Liver (tissue), 3 donors: Measurements from ENCODE around the gene CAPRIN1.

Experiments used
- FOXA2 ChIP-seq: IDR thresholded peaks from 2 replicates; pipeline ENCODE4 v1.6.1; 2016; ENCODE audit warnings: antibody characterized with exemption
- HNF4A ChIP-seq, 2 donors: conservative IDR thresholded peaks; 2 replicates each; pipeline ENCODE4 v1.6.1; 2016; ENCODE audit warnings: antibody characterized with exemption in 2 of 2, mild to moderate bottlenecking in 2 of 2
- JUND ChIP-seq, 2 donors: IDR thresholded peaks; 2 replicates each; pipeline ENCODE4 v1.6.1; 2016; ENCODE audit warnings: antibody characterized with exemption in 2 of 2
- RAD21 ChIP-seq, 2 donors: IDR thresholded peaks; 2 replicates each; pipeline ENCODE4 v1.6.1; 2016; ENCODE audit warnings: antibody characterized with exemption in 2 of 2, mild to moderate bottlenecking in 2 of 2
- SP1 ChIP-seq: IDR thresholded peaks from 2 replicates; pipeline ENCODE4 v1.6.1; 2018; ENCODE audit warnings: antibody characterized with exemption, mild to moderate bottlenecking
- TAF1 ChIP-seq: conservative IDR thresholded peaks from 2 replicates; pipeline ENCODE4 v1.6.1; 2016; ENCODE audit warnings: antibody characterized with exemption, mild to moderate bottlenecking
- YY1 ChIP-seq: IDR thresholded peaks from 2 replicates; pipeline ENCODE4 v1.6.1; 2016; ENCODE audit warnings: antibody characterized with exemption, mild to moderate bottlenecking
- TF ChIP-seq, protein P1 (sequence below): fragments of 150-350 bp; IDR thresholded peaks from 2 replicates; pipeline ENCODE4 v1.5.1; 2017; ENCODE audit warnings: improper control_type of control experiment, low read depth, low read length; ENCODE audit not compliant: missing input control
- TF ChIP-seq, protein P2 (sequence below): IDR thresholded peaks from 2 replicates; pipeline ENCODE4 v1.6.1; 2016; ENCODE audit warnings: antibody characterized with exemption, mild to moderate bottlenecking
- TF ChIP-seq, protein P3 (sequence below): IDR thresholded peaks from 2 replicates; pipeline ENCODE4 v1.6.1; 2016; ENCODE audit warnings: antibody characterized with exemption
- TF ChIP-seq, protein P4 (sequence below): IDR thresholded peaks from 2 replicates; pipeline ENCODE4 v1.6.1; 2016; ENCODE audit warnings: antibody characterized with exemption
- donor health status: healthy.
- donor health status: healthy.

DNA sequence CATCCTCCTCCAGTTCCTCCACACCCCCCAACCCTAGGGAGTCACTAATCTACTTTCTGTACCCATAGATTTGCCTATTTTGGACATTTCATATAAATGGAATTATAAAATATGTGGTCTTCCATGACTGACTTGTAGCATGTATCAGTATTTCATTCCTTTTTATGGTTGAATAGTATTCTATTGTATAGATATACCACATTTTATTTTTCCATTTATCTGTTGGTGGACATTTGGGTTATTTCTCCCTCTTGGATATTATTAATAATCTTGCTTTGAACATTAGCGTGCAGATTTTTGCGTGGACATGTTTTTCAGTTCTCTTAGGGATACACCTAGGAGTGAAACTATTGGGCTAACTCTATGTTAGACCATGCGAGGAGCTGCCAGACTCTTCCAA is 77.3 kb downstream of the CAPRIN1 start:
- TF ChIP-seq, protein P1, sequence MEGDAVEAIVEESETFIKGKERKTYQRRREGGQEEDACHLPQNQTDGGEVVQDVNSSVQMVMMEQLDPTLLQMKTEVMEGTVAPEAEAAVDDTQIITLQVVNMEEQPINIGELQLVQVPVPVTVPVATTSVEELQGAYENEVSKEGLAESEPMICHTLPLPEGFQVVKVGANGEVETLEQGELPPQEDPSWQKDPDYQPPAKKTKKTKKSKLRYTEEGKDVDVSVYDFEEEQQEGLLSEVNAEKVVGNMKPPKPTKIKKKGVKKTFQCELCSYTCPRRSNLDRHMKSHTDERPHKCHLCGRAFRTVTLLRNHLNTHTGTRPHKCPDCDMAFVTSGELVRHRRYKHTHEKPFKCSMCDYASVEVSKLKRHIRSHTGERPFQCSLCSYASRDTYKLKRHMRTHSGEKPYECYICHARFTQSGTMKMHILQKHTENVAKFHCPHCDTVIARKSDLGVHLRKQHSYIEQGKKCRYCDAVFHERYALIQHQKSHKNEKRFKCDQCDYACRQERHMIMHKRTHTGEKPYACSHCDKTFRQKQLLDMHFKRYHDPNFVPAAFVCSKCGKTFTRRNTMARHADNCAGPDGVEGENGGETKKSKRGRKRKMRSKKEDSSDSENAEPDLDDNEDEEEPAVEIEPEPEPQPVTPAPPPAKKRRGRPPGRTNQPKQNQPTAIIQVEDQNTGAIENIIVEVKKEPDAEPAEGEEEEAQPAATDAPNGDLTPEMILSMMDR: no peak
- TF ChIP-seq SP1: no peak
- TF ChIP-seq, protein P2, sequence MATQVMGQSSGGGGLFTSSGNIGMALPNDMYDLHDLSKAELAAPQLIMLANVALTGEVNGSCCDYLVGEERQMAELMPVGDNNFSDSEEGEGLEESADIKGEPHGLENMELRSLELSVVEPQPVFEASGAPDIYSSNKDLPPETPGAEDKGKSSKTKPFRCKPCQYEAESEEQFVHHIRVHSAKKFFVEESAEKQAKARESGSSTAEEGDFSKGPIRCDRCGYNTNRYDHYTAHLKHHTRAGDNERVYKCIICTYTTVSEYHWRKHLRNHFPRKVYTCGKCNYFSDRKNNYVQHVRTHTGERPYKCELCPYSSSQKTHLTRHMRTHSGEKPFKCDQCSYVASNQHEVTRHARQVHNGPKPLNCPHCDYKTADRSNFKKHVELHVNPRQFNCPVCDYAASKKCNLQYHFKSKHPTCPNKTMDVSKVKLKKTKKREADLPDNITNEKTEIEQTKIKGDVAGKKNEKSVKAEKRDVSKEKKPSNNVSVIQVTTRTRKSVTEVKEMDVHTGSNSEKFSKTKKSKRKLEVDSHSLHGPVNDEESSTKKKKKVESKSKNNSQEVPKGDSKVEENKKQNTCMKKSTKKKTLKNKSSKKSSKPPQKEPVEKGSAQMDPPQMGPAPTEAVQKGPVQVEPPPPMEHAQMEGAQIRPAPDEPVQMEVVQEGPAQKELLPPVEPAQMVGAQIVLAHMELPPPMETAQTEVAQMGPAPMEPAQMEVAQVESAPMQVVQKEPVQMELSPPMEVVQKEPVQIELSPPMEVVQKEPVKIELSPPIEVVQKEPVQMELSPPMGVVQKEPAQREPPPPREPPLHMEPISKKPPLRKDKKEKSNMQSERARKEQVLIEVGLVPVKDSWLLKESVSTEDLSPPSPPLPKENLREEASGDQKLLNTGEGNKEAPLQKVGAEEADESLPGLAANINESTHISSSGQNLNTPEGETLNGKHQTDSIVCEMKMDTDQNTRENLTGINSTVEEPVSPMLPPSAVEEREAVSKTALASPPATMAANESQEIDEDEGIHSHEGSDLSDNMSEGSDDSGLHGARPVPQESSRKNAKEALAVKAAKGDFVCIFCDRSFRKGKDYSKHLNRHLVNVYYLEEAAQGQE: no peak
- TF ChIP-seq, protein P3, sequence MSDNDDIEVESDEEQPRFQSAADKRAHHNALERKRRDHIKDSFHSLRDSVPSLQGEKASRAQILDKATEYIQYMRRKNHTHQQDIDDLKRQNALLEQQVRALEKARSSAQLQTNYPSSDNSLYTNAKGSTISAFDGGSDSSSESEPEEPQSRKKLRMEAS: no peak
- no peak for TF ChIP-seq JUND (IDR thresholded peaks at IDR 0.05)
- TF ChIP-seq, protein P4, sequence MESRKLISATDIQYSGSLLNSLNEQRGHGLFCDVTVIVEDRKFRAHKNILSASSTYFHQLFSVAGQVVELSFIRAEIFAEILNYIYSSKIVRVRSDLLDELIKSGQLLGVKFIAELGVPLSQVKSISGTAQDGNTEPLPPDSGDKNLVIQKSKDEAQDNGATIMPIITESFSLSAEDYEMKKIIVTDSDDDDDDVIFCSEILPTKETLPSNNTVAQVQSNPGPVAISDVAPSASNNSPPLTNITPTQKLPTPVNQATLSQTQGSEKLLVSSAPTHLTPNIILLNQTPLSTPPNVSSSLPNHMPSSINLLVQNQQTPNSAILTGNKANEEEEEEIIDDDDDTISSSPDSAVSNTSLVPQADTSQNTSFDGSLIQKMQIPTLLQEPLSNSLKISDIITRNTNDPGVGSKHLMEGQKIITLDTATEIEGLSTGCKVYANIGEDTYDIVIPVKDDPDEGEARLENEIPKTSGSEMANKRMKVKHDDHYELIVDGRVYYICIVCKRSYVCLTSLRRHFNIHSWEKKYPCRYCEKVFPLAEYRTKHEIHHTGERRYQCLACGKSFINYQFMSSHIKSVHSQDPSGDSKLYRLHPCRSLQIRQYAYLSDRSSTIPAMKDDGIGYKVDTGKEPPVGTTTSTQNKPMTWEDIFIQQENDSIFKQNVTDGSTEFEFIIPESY: no peak
- no peak for TF ChIP-seq FOXA2
- TF ChIP-seq RAD21 (IDR thresholded peaks at IDR 0.05): no peak
- TF ChIP-seq YY1: no peak
- TF ChIP-seq HNF4A (conservative IDR thresholded peaks at IDR 0.05): no peak
- no peak for TF ChIP-seq TAF1
